GM11168 (cell line): ENCODE results near the gene ATP5F1D.
"Not testable (repeated sequence)": the region's sequence is repeated elsewhere in the genome, so short reads cannot be mapped to it uniquely, and the experiment has no call there.

Experiments
- in situ Hi-C: fragments of 300-500 bp; cut with MboI; formaldehyde crosslinking; loops from one replicate; pipeline ENCODE4 v1.12.0; 2022; ENCODE audit warnings: low sequenced_read_pairs; ENCODE audit not compliant: unreplicated experiment

ATP5F1D gene

GRCh38 chr19:1241417-1242095 lies at the start of gene ATP5F1D:
ATP5F1D (plus strand) TSS chr19:1241751; CDS start chr19:1241851, 100 bp downstream.
- in situ Hi-C loops = no loop called here

- in situ Hi-C loops = no loop called here
Measured at GRCh38 chr19:1199531-1199930, 42.0 kb upstream of the ATP5F1D start.

GRCh38 chr19:1200614-1201013 lies 40.9 kb upstream of the ATP5F1D start:
- in situ Hi-C loops = loop anchor here (5.0 kb wide), 1 partner anchor 83 kb away; no protein-coding TSS in a partner anchor

GRCh38 chr19:1205114-1206099 lies 36.1 kb upstream of the ATP5F1D start, which contains the start of gene STK11:
STK11 (plus strand) TSS chr19:1205778; CDS start chr19:1206914, 1,136 bp downstream.
- in situ Hi-C loops = no loop called here

GRCh38 chr19:1206150-1206863 lies 35.2 kb upstream of the ATP5F1D start:
- in situ Hi-C loops = no loop called here

- in situ Hi-C loops = no loop called here
Measured at GRCh38 chr19:1206864-1207450, 34.6 kb upstream of the ATP5F1D start.

GRCh38 chr19:1208830-1209229 lies 32.7 kb upstream of the ATP5F1D start:
- in situ Hi-C loops = not testable (repeated sequence)

GRCh38 chr19:1210227-1210538 lies 31.4 kb upstream of the ATP5F1D start:
- in situ Hi-C loops = no loop called here

- in situ Hi-C loops = no loop called here
Measured at GRCh38 chr19:1211494-1212234, 29.9 kb upstream of the ATP5F1D start.

GRCh38 chr19:1213391-1214286 lies 27.9 kb upstream of the ATP5F1D start:
- in situ Hi-C loops = no loop called here

- in situ Hi-C loops = no loop called here
Measured at GRCh38 chr19:1214299-1214861, 27.2 kb upstream of the ATP5F1D start.

- in situ Hi-C loops = no loop called here
Measured at GRCh38 chr19:1214862-1215731, 26.5 kb upstream of the ATP5F1D start.

GRCh38 chr19:1216756-1217155 lies 24.8 kb upstream of the ATP5F1D start:
- in situ Hi-C loops = no loop called here

GRCh38 chr19:1217366-1217765 lies 24.2 kb upstream of the ATP5F1D start:
- in situ Hi-C loops = no loop called here

- in situ Hi-C loops = no loop called here
Measured at GRCh38 chr19:1218751-1219567, 22.6 kb upstream of the ATP5F1D start.

- in situ Hi-C loops = no loop called here
Measured at GRCh38 chr19:1219786-1220476, 21.6 kb upstream of the ATP5F1D start.
